ENCODE results near the gene CNNM4. TPM values are rescaled to one million over a fixed set of nuclear protein-coding genes. Genes with fewer than 3 reads are reported as not detected.

Gene CNNM4
- total RNA-seq, 1 donor from 2014 or later, result 12.5 TPM

DNA sequence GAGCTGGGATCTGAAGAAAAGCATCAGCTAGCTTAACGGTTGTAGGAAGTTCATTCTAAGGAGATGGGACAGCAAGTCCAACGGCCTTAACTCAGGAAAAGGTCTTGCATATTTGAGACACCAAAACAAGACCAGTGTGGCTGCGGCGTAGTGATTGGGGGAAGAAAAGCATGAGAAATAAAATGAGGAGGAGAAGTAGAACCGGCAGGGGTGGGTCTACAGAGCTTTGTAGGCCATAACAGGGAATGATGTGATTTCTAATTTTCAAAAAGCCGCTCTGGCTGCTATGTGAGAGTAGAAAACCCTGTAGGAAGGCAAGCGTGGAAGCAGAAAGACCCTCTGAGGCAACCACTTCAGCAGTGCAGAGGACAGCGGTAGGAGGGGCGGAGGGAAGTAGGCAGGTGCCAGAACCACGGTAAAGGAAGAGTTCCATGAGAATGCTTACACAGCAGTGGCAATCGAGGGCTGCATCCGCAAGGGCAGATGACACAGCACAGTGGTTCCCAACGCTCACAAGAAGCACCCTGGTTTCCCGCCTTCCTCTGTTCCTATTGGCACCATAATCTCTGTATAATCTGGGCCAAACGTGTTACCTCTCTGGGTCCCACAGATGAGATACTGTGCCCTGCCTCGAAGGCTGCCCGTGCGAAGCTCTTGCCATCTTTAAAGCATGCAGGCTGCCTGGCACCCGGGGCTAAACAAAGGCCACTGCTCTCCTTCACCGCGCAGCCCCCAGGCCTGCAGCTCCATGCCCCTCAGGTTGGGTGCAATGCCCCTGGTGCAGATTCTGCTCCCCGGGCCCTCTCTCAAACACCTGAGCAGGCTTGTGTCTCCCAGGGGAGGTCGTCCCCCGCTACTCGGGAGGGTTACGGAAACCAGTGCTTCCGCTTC lies 96.3 kb downstream of the CNNM4 start:
- intact Hi-C loops (cut with micrococcal nuclease), result loop anchor here (1.0 to 5.0 kb wide), 4 partner anchors 18 to 320 kb away; partner anchors contain the start of genes ARID5A and KANSL3

DNA sequence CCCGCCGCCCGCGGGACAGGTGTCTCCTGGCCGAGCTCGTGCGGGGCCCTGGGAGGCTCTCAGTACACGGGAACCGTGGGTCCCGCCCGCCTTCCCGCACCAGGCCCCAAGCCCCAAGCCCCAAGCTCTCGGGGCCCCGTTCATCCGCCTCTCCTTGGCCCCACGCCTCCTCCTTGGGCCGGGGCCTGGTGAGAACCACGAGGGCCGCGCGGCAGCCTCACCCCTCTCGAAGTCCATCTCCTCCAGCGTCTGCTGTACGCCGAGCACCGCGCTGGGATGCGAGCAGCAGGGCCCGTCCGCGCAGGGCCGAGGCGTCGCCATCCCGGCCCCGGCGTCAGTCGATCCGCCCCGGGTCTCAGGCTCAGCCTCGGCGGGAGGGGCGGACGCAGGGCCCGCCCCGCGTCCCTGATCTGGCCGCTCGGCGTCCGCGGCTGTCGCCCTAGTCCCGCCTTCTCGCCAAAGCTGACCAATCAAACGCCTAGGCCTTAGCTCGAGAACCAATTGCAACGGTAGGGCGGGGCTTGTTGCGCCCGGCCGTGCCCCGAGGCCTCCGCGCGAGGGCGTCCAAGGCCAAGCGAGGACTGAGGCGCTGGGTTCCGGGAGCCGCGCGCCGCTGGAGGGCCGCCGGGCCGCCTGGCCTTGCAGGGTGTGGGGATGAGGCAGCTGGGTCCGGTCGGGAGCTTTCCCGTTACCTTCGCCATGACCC lies 97.1 kb downstream of the CNNM4 start, which contains the start of gene ANKRD39:
TSS of gene ANKRD39 (minus strand) at position 350 of the 706 bp plus-strand sequence. CDS start at position 321, 29 bp downstream.
- intact Hi-C loops (cut with micrococcal nuclease), result loop anchor here (1.0 to 5.0 kb wide), 12 partner anchors 10 to 593 kb away; partner anchors contain the start of genes ARID5A, CNNM3, KANSL3 and LMAN2L

- intact Hi-C loops (cut with micrococcal nuclease), result loop anchor here (2.0 to 5.0 kb wide), 5 partner anchors 96 to 594 kb away; partner anchors contain the start of genes ARID5A, KANSL3 and TMEM127
Measured at GRCh38 chr2:96859099-96859649, 98.5 kb downstream of the CNNM4 start.

DNA sequence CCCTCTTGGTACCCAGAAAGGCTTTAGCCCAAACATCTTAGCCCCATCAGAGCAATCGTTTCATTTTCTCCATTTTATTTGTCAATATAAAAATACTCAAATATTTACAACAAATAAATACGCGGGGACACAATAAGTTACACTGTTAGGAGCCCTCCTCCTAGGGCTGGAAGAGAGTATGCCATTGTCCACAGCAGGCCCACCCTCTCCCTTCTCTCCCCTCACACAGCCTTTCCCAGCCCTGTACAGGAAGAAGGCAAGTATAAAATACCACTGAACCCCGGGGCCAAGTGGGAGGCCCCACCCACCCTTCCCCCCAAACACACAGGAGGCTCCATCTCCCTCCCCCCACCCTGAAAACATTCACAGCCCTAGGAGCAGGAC lies 99.0 kb downstream of the CNNM4 start:
- intact Hi-C loops (cut with micrococcal nuclease), result loop anchor here (2.0 to 5.0 kb wide), 5 partner anchors 97 to 595 kb away; partner anchors contain the start of genes ARID5A, KANSL3 and TMEM127

DNA sequence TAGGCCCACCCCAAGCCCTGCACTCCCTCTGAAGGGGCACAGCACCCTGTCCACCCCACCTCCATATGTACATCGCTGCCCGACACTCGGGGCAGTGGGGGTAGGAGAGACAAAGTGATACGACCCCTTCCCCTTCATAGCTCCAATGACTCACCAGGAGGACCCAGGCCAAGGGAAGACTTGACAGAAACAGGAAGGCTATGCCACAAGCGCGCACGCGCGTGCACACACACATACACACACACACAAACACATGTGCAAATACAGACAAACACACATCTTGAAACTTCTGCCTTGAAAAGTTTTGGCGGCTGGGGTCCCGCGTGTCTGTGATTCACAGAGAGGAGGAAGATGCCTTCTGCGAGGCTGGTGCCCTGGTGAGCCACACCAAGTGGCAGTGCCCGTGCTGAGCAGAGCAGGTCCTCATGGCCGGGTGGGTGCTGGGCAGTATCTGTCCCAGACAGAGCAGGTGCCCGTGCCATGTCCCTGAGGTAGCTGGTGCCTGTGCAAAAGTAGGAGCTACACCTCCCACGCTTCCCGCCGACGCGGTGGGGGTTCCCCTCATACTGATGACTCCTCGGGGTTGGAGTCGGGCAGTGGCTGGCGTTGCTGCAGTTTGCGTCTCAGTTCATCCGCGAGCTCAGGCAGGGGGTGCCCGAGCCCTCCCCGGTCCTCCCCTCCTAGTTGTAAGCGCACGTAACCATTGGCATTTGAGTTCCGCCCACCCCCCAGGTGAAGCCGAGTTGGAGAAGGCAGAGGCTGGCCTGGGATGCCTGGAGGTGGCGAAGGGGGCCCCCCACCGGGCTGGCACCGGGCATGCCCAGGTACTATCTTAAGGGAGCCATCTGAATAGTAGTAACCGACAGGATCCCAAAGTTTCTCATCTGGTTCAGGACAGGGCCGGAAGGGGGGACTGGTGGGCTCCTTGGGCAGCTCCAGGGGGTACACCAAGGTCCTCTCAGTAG lies 99.6 kb downstream of the CNNM4 start:
- intact Hi-C loops (cut with micrococcal nuclease), result no loop called here

DNA sequence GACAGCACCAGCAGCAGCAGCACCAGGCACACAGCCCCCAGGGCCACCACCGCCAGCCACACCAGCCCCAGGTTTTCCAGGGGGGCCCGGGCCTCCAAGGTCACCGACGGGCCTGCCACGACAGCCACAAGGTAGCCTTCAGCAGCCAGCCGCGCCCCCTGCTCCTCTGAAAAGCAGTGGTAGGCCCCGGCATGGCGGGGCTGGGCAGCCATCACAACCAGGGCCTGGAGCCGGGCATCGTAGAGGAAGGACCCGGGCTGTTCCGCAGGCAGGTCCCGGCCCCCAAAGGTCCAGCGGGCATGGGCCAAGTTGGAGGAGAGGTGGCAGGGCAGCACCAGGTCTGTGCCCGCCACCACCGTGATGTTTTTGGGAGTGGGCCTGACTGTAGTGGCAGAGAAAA lies 100.4 kb downstream of the CNNM4 start:
- intact Hi-C loops (cut with micrococcal nuclease), result no loop called here

Other genes starting within 250 kb of the CNNM4 start
- 225 and 227 TPM in 2 replicates for gene ARID5A, start 224.2 kb upstream of the CNNM4 start, total RNA-seq
- gene KANSL3, start 122.6 kb upstream of the CNNM4 start, total RNA-seq, result 64.0 and 66.0 TPM in 2 replicates
- gene FER1L5, start 118.1 kb upstream of the CNNM4 start, total RNA-seq, result not detected in 2 replicates
- 8.8 and 9.2 TPM in 2 replicates for gene LMAN2L, start 20.8 kb upstream of the CNNM4 start, total RNA-seq
- gene CNNM3, start 55.4 kb downstream of the CNNM4 start, total RNA-seq, result 24.2 and 25.7 TPM in 2 replicates
- gene ANKRD23, start 83.1 kb downstream of the CNNM4 start, total RNA-seq, result 14.2 and 18.4 TPM in 2 replicates
- gene ANKRD39, start 97.1 kb downstream of the CNNM4 start, total RNA-seq, result 39.1 and 39.2 TPM in 2 replicates
- gene SEMA4C, start 109.2 kb downstream of the CNNM4 start, total RNA-seq, result 22.6 and 23.9 TPM in 2 replicates
- 0.39 TPM in 1 of 2 replicates, not detected in the other for gene FAM178B, start 225.7 kb downstream of the CNNM4 start, total RNA-seq

All from T-helper 1 cell treated with Interleukin-12 subunit alpha and Interleukin-12 subunit beta and Interleukin-4 antibody, amounts not matched to agents 30 ng/mL and 1 ng/mL, for 36 hours (primary cell).